ENCODE results near the gene SHB.
A peak's percentile ranks its signal among the peaks of the same experiment; 100 is the strongest.

SHB gene

GRCh38 chr9:37994639-37995347 is 74.2 kb downstream of the SHB start:
- peak; percentile 37 to 98 (median 91) for DNase-seq

- peak in 4 of 56 donors; percentile 7 to 41 (median 24) for DNase-seq
These were observed 76.1 kb downstream of the SHB start for GRCh38 chr9:37992924-37993349.

DNA sequence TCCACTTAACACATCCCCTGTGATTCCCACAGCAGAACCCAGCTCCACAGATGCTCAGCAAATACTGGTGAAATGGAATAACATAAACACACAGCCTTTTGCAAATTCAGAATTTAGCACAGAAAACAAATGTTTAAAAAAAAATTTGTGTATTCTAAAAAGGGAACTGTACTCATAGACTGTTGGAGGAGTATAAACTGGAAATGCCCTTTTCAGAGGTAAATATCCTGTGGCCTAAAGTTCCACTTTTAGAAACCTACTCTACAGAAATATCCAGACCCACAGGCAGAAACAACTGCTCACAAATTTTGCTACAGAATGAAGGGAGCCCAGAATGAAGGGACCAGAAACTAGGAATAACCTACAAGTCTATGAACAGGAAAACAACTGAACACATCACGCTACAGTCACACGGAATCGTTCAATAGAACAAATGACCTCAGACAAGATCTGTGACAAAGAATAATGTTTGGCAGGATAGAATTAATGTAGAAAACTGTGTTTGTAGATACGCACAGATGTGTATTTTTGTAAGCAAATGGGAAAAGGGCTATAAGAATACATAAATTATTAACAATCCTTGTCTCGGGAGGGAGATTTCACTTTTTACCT is 78.5 kb downstream of the SHB start:
- DNase-seq, result no peak

- no peak for DNase-seq
These were observed 79.3 kb downstream of the SHB start for GRCh38 chr9:37989701-37990100.

- no peak for DNase-seq
These were observed 80.4 kb downstream of the SHB start for GRCh38 chr9:37988602-37989001.

GRCh38 chr9:37988041-37988440 is 81.0 kb downstream of the SHB start:
- DNase-seq, result peak in 14 of 56 donors; percentile 16 to 64 (median 40)

DNA sequence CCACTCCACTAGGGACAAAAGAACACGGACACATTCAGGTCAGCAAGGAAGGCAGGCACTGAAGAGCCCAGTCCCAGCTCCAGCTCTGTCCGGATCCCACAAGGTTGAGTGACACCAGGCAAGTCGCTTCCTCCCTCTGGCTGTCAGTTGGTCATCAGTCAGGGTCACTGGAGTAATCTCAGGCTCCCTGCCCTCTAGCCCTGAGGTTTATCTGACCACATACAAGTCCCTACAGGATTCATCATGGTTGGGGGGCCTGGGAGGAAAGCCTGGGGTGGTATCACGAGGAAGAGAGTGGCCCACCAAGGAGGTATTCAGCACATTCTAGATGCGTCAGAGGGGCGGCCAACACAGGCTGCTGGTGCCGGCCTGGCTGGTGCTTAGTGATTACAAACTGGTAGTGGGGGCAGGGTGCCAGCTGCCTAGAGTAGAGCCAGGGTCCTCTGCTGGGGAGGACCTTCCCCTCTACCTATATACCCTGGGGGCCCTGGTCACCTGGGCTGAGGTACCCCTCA is 81.5 kb downstream of the SHB start:
- DNase-seq, result peak in 10 of 56 donors; percentile 11 to 71 (median 42)

GRCh38 chr9:37986771-37987258 is 82.2 kb downstream of the SHB start:
- peak in 17 of 56 donors; percentile 23 to 70 (median 39) for DNase-seq

DNA sequence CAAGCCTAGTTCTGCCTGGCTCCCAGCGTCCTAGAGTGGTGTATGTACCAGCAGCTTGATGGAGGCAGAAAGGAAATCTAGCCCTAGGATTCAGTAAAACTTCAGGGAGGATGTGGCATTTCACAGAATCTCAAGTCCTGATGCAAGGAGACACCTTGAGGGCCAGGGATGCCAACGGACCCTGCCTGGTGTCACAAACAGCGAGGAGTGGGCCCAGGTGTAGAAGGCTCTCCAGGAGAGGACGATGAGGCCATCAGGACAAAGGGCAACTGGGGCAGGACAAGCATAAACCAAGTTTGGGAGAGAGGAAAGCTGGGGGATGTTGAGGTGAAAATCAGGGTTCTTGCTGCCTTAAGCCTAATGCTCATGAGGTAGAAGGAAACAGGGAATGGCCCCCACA is 83.0 kb downstream of the SHB start:
- DNase-seq, result no peak

- peak in 5 of 56 donors; percentile 32 to 57 (median 50) for DNase-seq
These were observed 84.1 kb downstream of the SHB start for GRCh38 chr9:37984672-37985611.

- no peak for DNase-seq
These were observed 84.8 kb downstream of the SHB start for GRCh38 chr9:37984278-37984671.

DNA sequence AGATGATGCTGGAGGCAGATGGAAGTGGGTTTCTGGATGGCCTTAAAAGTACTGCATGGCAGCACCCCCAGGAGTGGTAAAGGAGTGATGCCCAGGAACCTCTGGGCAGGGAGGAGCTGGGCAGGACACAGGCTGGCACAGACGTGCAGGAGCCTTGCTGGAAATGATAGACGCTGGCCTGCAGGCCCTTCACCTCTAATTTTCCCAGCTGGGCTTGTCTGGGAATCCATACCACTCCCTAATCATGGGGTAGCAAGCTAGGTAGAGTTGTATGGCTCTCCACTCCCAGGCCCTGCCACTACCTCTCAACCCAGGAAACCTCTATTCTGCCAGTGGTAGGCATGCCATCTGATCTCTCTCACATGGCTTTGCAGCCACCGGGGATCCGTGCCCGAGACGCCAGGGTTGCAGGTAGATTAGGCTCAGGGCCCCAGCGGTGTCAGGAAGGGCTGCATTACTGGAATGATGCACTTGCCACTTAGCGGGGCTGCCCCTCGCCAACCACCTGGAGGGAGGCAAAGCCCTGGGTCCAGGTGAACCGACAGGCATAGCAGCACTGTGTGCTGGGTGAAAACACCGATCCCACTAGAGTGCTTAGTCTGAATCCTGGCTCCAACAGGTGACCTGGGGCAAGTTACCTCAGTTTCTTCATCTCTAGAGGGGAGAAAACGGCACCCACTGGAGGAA is 85.5 kb downstream of the SHB start:
- no peak for DNase-seq

GRCh38 chr9:37979844-37980243 is 89.2 kb downstream of the SHB start:
- DNase-seq, result no peak

DNA sequence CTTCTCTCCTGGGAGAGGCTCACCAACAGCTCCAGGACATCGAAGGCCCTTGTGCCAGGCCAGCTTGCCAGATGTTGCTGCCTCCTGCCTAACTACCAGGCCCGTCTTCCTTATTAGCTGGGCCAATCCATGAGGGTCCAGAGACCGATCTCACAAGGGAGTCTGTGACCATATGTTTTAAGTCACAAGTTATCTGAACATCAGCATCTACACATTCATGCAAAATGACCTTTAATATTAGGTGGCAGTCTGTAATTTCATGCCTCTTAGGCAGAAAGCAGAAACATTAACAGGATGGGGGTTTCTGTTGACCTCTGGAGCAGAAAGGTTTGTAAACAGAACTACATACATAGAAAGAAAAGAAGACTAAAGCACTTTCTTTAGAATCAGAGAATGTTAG is 90.0 kb downstream of the SHB start:
- DNase-seq, result no peak

DNA sequence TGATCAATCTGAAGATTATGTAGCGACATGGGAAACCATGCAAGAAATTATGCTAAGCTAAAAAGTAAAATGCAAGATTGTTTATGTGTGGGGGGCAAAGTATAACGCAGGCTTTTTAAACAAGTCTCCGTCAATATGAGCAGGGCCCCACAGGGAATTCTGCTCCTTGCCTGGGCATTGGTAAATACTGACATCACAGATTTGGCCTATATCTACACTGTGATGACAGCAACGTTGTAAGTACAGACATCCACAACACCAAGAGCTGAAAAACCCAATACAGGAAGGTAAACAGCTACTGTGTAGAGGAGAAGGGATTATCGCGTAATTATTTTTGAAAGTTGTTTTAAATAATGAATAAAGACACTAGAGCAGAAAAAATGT is 90.6 kb downstream of the SHB start:
- no peak for DNase-seq

DNA sequence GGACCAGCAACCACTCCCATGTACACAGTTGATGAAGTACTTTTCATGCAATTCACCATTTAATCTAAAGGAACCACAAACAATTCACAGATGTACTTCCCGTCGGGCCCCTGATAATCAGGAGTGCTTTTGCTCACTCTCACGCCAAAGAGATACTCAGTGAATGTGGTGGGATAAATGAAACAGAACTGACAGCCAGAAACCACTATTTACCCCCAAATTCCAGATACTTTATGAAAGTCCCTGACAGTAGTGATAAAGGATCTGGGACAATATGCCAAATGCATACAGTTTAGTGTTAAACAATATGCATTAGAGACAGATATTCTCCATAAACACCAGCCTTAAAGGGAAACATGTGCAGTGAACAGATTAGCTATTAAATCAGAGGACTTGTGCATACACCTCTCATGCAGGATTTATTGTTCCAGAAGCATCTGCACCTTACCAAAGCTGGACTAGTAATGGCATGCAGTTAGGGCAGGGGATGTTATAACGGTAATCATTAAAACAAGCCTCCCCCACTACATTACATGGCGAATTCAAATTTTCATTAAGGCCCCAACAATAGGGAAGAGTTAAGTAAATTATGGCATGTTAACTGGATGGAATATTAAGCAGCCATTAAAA is 91.1 kb downstream of the SHB start:
- no peak for DNase-seq

DNA sequence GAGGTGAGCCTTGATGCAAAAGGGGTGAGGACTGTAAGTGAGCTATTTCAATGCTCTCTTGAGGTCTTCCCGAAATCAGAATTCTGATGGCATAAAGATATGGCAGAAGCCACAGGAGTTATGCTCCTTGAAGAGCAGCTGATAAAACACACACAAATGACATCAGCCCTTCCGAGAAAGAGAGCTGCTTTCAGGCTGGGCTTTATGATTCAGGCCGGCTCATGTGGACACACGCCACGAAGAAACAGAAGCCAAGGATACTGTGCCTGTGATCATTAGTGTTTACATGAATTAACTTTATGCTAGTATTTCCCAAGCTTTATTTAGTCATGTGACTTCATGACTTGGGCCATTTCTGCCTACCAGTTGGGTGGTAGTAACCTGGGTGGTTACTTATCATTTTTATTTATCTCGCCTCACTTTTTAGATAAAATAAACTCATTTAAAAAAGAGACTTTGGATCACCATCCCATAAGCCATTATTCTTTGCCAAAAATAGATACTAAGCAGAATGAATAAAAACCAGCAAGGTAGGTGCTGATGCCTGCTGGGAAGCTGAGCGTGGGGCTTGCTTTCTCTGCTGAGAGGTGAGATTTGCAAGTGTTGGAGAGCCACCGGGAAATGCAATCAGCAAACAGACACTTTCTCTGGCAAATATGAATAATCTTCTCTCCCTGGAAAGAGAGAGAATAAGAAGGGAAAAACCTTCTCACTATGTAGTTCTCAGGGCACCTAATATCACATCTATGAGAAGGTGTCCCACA is 92.1 kb downstream of the SHB start:
- DNase-seq, result peak in 10 of 56 donors; percentile 16 to 63 (median 24)

GRCh38 chr9:37975639-37976038 is 93.4 kb downstream of the SHB start:
- no peak for DNase-seq

GRCh38 chr9:37974506-37975173 is 94.4 kb downstream of the SHB start:
- DNase-seq, result no peak
